Rectal smooth muscle tissue (tissue), 1 donor: ENCODE data around the gene RARB.

Source experiments
- H3K27ac ChIP-seq: one replicate; pipeline ENCODE4 v1.7.0; 2013; ENCODE audit warnings: low read depth, low read length, inconsistent platforms
- H3K27me3 ChIP-seq: one replicate; pipeline ENCODE4 v1.7.0; 2013; ENCODE audit warnings: low read length; ENCODE audit not compliant: control insufficient read depth, insufficient read depth
- H3K36me3 ChIP-seq: one replicate; pipeline ENCODE4 v1.7.0; 2013; ENCODE audit warnings: low read length; ENCODE audit not compliant: control insufficient read depth, insufficient read depth
- H3K4me1 ChIP-seq: one replicate; pipeline ENCODE4 v1.7.0; 2013; ENCODE audit warnings: low read length; ENCODE audit not compliant: control insufficient read depth, insufficient read depth
- H3K4me3 ChIP-seq: one replicate; pipeline ENCODE4 v1.7.0; 2013; ENCODE audit warnings: low read length
- H3K9ac ChIP-seq: one replicate; pipeline ENCODE4 v1.7.0; 2013; ENCODE audit warnings: low read length

RARB gene

DNA sequence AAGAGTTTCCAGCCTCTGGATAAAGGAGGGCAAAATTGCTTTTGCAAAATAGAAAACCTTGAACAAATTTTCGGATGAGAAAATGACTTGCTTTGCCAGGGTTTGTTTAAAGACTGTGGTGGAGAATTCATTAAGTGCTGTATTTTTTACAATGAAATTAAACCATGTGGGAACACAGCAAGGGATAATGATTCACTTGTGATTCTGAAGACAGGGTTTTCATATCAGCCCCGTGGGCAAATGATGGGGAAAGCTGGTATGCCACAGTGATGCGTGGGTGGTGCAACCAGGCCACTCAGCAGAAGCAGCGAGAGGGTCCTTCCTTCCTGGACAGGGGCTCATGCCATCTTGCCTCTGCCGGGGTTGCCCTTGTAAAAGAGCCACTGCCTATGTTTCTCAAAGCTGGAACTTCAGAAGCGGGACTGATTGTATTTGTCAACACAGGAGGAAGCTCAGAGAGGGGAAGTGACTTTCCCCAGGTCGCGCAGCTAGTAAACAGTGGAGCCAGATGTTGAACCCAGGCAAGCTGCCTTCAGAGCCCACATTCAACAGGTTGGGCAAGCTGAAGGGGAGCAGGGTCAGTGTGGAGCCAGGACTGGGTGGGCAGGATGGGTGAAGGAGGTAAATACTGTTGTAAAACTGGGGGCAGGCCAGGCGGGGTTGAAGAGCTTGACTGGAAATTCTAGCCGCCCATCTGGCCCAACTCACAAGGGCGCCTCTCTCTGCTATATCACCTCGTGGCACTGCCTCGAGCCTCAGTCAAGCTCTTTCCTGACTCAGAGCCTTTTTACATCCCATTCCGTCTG, 157.5 kb downstream of the RARB start:
- no peaks in the 10 kb centered on the region for H3K27me3 ChIP-seq
- no peak overlapping the region for H3K4me3 ChIP-seq
- no peak overlapping the region for H3K27ac ChIP-seq
- no peaks in the 10 kb centered on the region for H3K4me1 ChIP-seq
- H3K36me3 ChIP-seq: peaks cover 3% of the 10 kb centered on the region
- H3K9ac ChIP-seq: no peak overlapping the region

DNA sequence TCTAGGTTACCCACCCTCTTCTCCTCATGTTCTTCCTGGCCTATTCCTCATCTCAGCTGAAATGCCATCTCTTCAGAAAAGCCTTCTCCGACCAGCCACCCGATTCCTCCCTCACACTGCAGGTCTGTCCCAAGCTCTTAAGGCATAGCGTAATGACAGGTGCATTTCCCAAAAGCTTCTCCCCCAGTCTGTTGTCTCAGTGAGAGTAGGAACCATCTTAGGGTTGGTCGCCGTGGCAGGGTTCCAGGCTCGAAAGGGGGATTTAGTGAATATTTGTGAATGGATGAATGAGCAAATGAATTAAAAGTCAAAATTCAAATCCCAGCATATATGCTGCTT, 158.1 kb downstream of the RARB start:
- peaks cover 3% of the 10 kb centered on the region for H3K36me3 ChIP-seq
- no peak overlapping the region for H3K4me3 ChIP-seq
- no peak overlapping the region for H3K27ac ChIP-seq
- no peaks in the 10 kb centered on the region for H3K27me3 ChIP-seq
- H3K9ac ChIP-seq: no peak overlapping the region
- no peaks in the 10 kb centered on the region for H3K4me1 ChIP-seq

DNA sequence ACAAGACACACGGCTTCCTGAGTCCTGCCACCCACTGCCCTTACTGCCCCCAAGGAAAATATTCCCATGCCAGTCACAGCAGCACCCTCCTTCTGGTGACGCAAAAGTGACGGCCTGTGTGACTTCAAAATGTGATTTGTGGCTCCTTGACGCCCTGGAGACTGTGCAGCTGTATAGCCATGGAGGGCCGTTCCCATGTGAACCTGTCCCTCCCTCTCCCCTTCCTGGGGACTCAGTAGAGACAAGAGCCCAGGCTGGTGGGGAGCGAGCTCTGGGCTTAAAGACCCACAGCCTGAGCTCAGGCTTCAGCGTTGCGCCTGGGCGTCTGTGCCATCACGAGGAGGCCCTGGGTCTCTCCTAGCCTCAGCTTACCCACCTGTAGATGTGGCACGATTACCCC, 158.5 kb downstream of the RARB start:
- Histone ChIP-seq H3K27ac (no peak overlapping the region), H3K9ac (no peak overlapping the region), H3K27me3 (no peaks in the 10 kb centered on the region)

DNA sequence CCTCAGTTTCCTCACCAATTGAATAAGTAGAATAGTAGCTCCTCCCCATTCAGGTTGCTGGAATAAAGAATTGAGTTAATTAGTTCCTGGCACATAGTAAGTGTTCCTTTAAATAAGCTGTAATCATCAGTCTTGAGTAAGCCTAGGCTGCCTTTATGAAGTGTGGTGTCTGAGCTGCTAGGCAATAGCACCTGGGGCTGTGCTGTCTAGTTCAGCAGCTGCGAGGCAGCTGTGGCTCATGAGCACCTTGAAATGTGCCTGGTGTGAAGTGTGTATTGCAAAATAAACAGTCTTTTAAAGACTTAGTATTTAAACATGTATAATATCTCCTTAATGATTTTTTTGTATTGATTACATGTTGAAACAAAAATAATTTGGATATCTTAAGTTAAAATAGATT, 159.0 kb downstream of the RARB start:
- Histone ChIP-seq H3K9ac (no peak overlapping the region), H3K27me3 (no peaks in the 10 kb centered on the region), H3K4me1 (no peaks in the 10 kb centered on the region)

More for the DNA sequence above, 158.5 kb downstream of the RARB start:
- Histone ChIP-seq H3K4me3 (no peak overlapping the region), H3K36me3 (no peaks in the 10 kb centered on the region), H3K4me1 (no peaks in the 10 kb centered on the region)

DNA sequence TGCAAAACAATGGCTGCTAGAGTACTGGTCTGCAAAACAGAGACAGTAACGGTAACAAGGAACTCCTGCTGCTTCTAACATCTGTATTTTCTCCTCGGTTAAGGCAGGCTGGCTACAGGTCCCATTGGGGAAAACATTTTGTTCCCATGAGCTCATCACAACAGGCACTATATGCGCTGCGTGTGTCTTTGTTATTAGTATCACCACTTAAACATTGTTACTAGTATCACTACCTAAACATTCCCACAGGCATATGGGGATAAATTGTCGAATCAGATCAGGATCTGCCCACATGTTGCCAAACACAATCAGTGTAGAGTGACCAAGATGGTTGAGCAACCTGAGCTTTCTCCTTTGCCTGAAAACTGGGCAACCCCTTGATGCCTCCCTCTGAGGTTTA, 159.5 kb downstream of the RARB start:
- no peak overlapping the region for H3K4me3 ChIP-seq
- H3K4me1 ChIP-seq: peaks cover 3% of the 10 kb centered on the region
- H3K27me3 ChIP-seq: no peaks in the 10 kb centered on the region
- H3K36me3 ChIP-seq: no peaks in the 10 kb centered on the region
- no peak overlapping the region for H3K9ac ChIP-seq
- H3K27ac ChIP-seq: no peak overlapping the region

More for the DNA sequence above, 159.0 kb downstream of the RARB start:
- H3K4me3 ChIP-seq: no peak overlapping the region
- no peak overlapping the region for H3K27ac ChIP-seq
- no peaks in the 10 kb centered on the region for H3K36me3 ChIP-seq

DNA sequence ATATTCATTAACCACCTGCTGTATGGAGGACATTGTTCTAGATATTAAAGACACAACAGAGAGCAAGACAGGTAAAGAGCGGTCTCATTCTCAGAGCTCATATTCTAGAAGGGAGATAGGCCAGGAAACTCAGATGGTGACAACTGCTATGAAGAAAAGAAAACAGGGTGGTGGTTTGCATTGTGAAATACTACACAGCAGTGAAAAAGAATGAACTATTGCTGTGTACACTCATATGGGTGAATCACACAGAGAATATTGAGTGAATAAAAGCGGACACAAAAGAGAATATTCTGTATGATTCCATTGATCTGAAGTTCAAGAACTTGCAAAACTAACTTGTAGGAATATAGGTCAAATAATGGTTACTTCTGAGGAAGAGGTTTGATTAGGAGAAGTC, 159.9 kb downstream of the RARB start:
- H3K4me3 ChIP-seq: no peak overlapping the region
- no peaks in the 10 kb centered on the region for H3K27me3 ChIP-seq
- no peak overlapping the region for H3K27ac ChIP-seq
- H3K36me3 ChIP-seq: no peaks in the 10 kb centered on the region
- no peak overlapping the region for H3K9ac ChIP-seq
- peaks cover 6% of the 10 kb centered on the region for H3K4me1 ChIP-seq

DNA sequence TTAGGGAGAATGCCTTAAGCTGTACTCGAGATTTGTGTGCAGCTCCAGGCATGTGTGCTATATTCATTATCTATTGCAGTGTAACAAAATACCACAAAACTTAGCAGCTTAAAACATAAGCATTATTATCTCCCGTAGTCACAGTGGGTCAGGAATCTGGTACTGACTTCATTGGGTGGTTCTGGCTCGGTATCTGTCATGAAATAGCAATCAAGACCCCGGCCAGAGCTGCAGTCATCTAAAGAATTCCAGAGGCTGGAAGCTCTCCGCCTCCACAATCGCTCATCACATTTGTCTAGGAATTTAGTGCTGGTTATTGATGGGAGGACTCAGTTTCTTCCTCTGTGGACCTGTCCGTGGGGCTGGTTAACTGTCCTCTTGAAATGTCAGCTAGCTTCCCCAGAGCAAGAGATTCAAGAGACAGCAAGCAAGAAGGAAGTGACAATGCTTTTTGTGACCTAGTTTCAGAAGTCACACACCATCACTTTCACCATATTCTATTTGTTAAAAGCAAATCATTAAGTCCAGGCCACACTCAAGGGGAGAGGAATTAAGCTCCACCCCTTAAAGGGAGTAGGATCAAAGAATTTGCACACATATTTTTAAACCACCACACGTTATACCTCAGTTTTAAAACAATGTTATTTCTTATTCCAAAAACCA, 160.5 kb downstream of the RARB start:
- Histone ChIP-seq H3K27ac (no peak overlapping the region), H3K27me3 (no peaks in the 10 kb centered on the region), H3K4me1 (peaks cover 6% of the 10 kb centered on the region), H3K4me3 (no peak overlapping the region), H3K9ac (no peak overlapping the region), H3K36me3 (no peaks in the 10 kb centered on the region)

DNA sequence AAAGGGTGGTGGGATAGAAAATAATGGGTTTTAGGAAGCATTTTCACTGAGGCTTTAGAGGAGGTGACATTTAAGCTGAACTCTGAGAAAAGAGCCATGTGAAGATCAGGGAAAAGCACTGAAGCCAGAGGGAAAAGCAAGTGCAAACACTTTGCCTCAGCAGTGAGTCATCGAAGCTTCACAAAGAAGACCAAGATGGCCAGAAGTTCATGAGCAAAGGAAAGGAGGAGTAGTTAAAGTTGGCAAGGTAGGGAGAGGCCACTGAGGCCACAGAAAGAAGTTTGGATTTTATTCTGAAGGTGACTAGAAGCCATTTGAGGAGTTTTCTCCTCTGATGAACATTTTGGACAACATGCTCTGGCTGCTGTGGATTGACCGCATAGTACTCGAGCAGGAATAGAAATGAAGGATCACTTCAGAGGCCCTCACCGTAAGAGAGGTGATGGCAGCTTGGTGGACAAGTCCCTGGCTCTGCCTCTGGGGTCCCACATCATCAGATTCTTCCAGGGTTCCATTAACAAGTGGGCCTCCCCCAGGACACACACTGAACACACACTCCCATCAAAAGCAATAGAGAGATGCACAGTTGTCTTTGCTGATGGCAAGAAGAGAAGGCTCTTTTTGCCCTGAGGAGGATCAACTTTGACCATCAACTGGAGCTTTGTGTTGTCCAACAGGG, 161.2 kb downstream of the RARB start:
- H3K36me3 ChIP-seq: no peaks in the 10 kb centered on the region
- peaks cover 6% of the 10 kb centered on the region for H3K4me1 ChIP-seq
- no peak overlapping the region for H3K4me3 ChIP-seq
- H3K27ac ChIP-seq: no peak overlapping the region
- no peak overlapping the region for H3K9ac ChIP-seq
- no peaks in the 10 kb centered on the region for H3K27me3 ChIP-seq

DNA sequence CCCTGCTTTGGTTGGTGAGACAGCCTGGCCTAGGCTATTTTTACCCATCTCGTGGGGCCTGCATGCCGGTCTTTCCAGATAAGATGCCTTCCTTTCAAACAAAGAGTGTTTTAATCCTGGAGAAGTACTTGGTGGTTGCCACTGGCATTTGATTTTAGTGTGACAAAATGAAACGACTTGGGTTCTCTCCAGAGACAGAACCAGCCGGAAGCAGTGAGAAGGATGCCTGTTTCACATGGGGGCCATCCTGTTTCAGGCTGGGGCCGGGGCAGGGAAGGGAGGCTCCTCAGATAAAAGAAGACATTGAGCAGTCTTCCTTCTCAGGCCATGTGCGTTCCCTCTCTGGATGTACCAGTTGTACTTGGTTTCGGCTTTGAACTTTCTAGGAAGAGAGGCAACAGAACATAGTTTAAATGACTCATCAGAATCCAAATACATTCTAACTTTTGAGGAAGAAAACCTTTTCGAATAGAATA, 161.8 kb downstream of the RARB start:
- H3K27ac ChIP-seq: no peak overlapping the region
- H3K9ac ChIP-seq: no peak overlapping the region
- no peaks in the 10 kb centered on the region for H3K36me3 ChIP-seq
- H3K27me3 ChIP-seq: no peaks in the 10 kb centered on the region
- H3K4me3 ChIP-seq: no peak overlapping the region
- peaks cover 6% of the 10 kb centered on the region for H3K4me1 ChIP-seq

DNA sequence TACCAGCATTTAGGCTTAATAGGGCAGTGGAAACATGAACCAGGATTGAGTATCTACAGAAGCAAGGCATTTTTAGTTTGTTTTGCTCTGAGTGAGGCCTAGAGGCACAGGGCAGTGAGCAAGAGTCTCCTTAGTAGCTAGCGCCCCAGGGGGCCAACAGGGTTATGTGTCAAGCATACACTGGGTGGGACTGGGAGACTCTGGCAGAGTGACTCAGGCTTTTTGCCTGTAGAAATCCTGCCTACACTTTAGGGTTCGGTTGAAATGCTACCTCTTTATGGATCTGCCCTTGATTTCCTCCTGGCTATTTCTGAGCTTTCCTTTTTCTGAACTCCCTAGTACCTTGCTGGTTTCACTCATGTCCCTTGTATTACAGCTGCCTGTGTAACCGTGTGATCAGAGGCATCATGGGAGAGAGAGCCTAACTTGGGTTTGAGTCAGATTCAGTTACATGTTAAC, 164.5 kb downstream of the RARB start:
- Histone ChIP-seq H3K4me3 (no peak overlapping the region), H3K4me1 (peaks cover 6% of the 10 kb centered on the region), H3K27ac (no peak overlapping the region), H3K36me3 (no peaks in the 10 kb centered on the region), H3K27me3 (no peaks in the 10 kb centered on the region), H3K9ac (no peak overlapping the region)

DNA sequence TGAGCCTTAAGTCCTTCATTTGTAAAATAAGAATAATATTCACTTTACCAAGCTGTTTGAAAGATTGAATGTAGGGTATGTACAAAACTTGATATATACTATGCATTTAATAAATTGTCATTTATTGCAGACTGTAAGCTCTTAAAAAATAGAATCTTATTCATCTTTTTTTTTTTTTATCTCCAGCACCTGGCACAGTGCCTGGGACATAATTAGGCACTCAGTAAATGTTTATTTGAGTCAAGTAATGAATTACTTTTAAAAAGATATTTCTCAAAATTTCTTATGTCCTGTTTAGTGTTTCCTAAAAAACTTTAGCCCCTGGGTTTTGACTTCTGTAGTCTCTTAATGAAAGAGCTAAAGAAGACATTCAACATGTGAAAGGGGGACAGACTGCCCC, 164.9 kb downstream of the RARB start:
- no peak overlapping the region for H3K9ac ChIP-seq

DNA sequence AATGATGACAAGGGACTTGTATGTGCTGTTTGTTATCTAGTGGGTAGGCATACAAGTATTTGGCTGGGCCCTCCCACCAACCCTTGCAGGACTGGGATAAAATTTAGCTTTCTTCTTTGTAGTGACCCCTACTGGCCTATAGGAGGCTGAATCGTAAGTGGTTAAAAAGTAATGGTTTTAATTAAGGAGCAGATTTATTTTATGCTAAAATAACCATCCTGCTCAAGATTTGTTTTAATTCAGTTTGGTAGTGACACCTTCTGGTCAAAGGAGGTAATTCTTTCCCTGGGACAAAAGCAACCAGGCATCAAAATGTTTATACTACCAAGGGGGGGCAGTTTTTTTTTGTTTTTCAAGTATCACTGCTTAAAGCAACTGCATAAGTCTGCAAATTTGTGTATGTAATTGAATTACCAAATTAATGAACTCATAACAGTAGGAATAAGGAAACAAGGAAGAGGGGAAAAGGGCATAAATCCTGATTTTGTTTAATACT, 166.0 kb downstream of the RARB start:
- no peaks in the 10 kb centered on the region for H3K27me3 ChIP-seq
- peaks cover 6% of the 10 kb centered on the region for H3K4me1 ChIP-seq
- H3K36me3 ChIP-seq: peaks cover 7% of the 10 kb centered on the region
- H3K27ac ChIP-seq: no peak overlapping the region
- H3K4me3 ChIP-seq: no peak overlapping the region
- no peak overlapping the region for H3K9ac ChIP-seq

More for the DNA sequence above, 164.9 kb downstream of the RARB start:
- Histone ChIP-seq H3K27ac (no peak overlapping the region), H3K4me1 (peaks cover 6% of the 10 kb centered on the region), H3K4me3 (no peak overlapping the region), H3K27me3 (no peaks in the 10 kb centered on the region), H3K36me3 (peaks cover 2% of the 10 kb centered on the region)
